IPS-18a (cell line): Measurements from ENCODE around the gene BDKRB2.

Source experiments
- H3K27ac ChIP-seq: one replicate; pipeline ENCODE4 v1.5.1; 2013; ENCODE audit warnings: low read length
- H3K27me3 ChIP-seq: one replicate; pipeline ENCODE4 v1.6.1; 2013; ENCODE audit warnings: mild to moderate bottlenecking, low read length; ENCODE audit not compliant: control insufficient read depth, insufficient read depth
- H3K36me3 ChIP-seq: one replicate; pipeline ENCODE4 v1.6.1; 2013; ENCODE audit warnings: low read depth, low read length; ENCODE audit not compliant: control insufficient read depth
- H3K4me1 ChIP-seq: one replicate; pipeline ENCODE4 v1.6.1; 2013; ENCODE audit warnings: low read depth, low read length; ENCODE audit not compliant: control insufficient read depth
- H3K4me3 ChIP-seq: one replicate; pipeline ENCODE4 v1.5.1; 2013; ENCODE audit warnings: low read length
- H3K9ac ChIP-seq: one replicate; pipeline ENCODE4 v1.6.1; 2013; ENCODE audit warnings: mild to moderate bottlenecking, low read length, moderate library complexity
- H3K9me3 ChIP-seq: one replicate; pipeline ENCODE4 v1.6.1; 2013; ENCODE audit warnings: low read depth, low read length; ENCODE audit not compliant: control insufficient read depth

The BDKRB2 gene

GRCh38 chr14:96285667-96286066 is 81.0 kb downstream of the BDKRB2 start:
- Histone ChIP-seq H3K4me3 (no peak overlapping the region), H3K9ac (no peak overlapping the region), H3K27ac (no peak overlapping the region)

DNA sequence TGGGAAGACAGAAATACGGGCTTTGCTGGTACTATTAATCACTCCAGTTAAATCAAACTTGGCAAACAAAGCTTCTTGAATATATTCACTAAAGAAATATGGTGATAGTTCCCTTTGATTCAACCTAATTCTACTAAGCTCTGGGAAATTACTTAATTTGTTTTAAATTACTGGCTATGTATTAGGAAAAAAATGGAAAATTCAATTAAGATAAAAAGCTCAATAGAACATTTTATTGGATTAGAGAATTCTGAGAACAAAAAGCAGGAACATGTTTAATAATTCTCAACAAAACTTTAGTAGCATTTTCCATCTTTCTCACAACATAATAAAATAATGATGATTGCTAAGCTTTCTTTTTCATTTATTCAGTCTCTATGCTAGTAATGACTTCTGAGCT is 81.6 kb downstream of the BDKRB2 start:
- Histone ChIP-seq H3K36me3 (peaks cover 16% of the 10 kb centered on the region), H3K9ac (no peak overlapping the region), H3K27ac (no peak overlapping the region)

More at GRCh38 chr14:96285667-96286066, 81.0 kb downstream of the BDKRB2 start:
- H3K27me3 ChIP-seq = no peaks in the 10 kb centered on the region
- H3K4me1 ChIP-seq = no peaks in the 10 kb centered on the region
- peaks cover 14% of the 10 kb centered on the region for H3K36me3 ChIP-seq
- no peaks in the 10 kb centered on the region for H3K9me3 ChIP-seq

GRCh38 chr14:96287856-96288255 is 83.2 kb downstream of the BDKRB2 start:
- Histone ChIP-seq H3K9ac (no peak overlapping the region), H3K4me1 (no peaks in the 10 kb centered on the region), H3K9me3 (no peaks in the 10 kb centered on the region), H3K36me3 (peaks cover 21% of the 10 kb centered on the region), H3K4me3 (no peak overlapping the region), H3K27ac (no peak overlapping the region), H3K27me3 (no peaks in the 10 kb centered on the region)

More for the DNA sequence above, 81.6 kb downstream of the BDKRB2 start:
- H3K4me3 ChIP-seq = no peak overlapping the region
- no peaks in the 10 kb centered on the region for H3K27me3 ChIP-seq
- no peaks in the 10 kb centered on the region for H3K9me3 ChIP-seq
- H3K4me1 ChIP-seq = no peaks in the 10 kb centered on the region
